ENCODE data around the gene SLC35E3.

Gene SLC35E3

DNA sequence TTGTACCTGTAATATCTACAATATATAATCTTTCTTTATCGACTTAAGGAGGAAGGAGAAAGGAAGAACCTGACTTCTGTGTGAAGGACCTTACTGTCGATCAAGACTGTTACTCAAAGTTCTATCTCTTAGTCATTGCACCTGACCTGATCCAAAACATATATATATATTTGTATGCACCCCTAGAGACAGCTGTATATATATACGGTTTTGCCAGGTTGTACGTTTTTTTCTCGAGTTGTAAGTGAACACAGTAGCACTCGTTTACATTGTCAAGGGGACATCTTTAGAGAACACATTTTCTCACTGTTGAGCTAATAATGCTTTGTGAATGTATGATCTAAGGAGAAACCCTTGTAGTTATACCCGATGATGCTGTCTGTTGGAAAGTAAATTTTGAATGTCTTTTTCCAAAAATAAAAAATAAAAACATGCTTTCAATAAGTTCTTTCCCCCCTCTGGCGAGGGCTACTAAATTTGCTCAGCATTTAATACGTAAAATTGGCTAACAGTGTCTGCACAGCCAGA is 536 bp upstream of the SLC35E3 start:
- H3K79me2 ChIP-seq (ENCODE audit: insufficient read depth, low read length) = peaks cover 25% of the 10 kb centered on the region
- H2AFZ ChIP-seq (ENCODE audit: low read length) = peak overlapping the region; percentile 37
- no peaks in the 10 kb centered on the region for H3K9me2 ChIP-seq (ENCODE audit: low read depth, low read length)
- H3K9ac ChIP-seq (ENCODE audit: low read length) = peak overlapping the region; percentile 75
- H3K4me2 ChIP-seq (ENCODE audit: low read length) = peak overlapping the region; percentile 86
- H4K20me1 ChIP-seq (ENCODE audit: insufficient read depth, low read length) = no peaks in the 10 kb centered on the region
- peaks cover 26% of the 10 kb centered on the region; the same call in 1 of the 2 replicates for H3K36me3 ChIP-seq (ENCODE audit: insufficient read depth, low read length)
- H3K9me3 ChIP-seq (ENCODE audit: low read length) = no peaks in the 10 kb centered on the region
- H3K27ac ChIP-seq (ENCODE audit: low read depth, low read length, poor library complexity, severe bottlenecking) = peak overlapping the region; percentile 83
- H3K4me1 ChIP-seq (ENCODE audit: insufficient read depth, low read length, severe bottlenecking) = peaks cover 45% of the 10 kb centered on the region
- H3F3A ChIP-seq (ENCODE audit: insufficient read depth, low read length) = no peaks in the 10 kb centered on the region
- H3K4me3 ChIP-seq (ENCODE audit: low read depth, low read length, poor library complexity, severe bottlenecking) = peak overlapping the region; percentile 81
- no peaks in the 10 kb centered on the region for H3K27me3 ChIP-seq (ENCODE audit: insufficient read depth, low read length)
- TF ChIP-seq, protein P1, sequence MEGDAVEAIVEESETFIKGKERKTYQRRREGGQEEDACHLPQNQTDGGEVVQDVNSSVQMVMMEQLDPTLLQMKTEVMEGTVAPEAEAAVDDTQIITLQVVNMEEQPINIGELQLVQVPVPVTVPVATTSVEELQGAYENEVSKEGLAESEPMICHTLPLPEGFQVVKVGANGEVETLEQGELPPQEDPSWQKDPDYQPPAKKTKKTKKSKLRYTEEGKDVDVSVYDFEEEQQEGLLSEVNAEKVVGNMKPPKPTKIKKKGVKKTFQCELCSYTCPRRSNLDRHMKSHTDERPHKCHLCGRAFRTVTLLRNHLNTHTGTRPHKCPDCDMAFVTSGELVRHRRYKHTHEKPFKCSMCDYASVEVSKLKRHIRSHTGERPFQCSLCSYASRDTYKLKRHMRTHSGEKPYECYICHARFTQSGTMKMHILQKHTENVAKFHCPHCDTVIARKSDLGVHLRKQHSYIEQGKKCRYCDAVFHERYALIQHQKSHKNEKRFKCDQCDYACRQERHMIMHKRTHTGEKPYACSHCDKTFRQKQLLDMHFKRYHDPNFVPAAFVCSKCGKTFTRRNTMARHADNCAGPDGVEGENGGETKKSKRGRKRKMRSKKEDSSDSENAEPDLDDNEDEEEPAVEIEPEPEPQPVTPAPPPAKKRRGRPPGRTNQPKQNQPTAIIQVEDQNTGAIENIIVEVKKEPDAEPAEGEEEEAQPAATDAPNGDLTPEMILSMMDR (IDR thresholded peaks at IDR 0.05; ENCODE audit: low read length) = no peak
- TF ChIP-seq EZH2 (IDR thresholded peaks at IDR 0.05; ENCODE audit: borderline replicate concordance, low read length) = no peak

- Histone ChIP-seq H3K27ac (ENCODE audit: low read depth, low read length, poor library complexity, severe bottlenecking) (peak overlapping the region; percentile 53), H3K9me2 (ENCODE audit: low read depth, low read length) (no peaks in the 10 kb centered on the region), H4K20me1 (ENCODE audit: insufficient read depth, low read length) (no peaks in the 10 kb centered on the region), H3K4me2 (ENCODE audit: low read length) (peak overlapping the region; percentile 86), H3K4me3 (ENCODE audit: low read depth, low read length, poor library complexity, severe bottlenecking) (peak overlapping the region; percentile 81), H2AFZ (ENCODE audit: low read length) (no peak overlapping the region), H3K79me2 (ENCODE audit: insufficient read depth, low read length) (peaks cover 25% of the 10 kb centered on the region), H3F3A (ENCODE audit: insufficient read depth, low read length) (no peaks in the 10 kb centered on the region), H3K27me3 (ENCODE audit: insufficient read depth, low read length) (no peaks in the 10 kb centered on the region), H3K9me3 (ENCODE audit: low read length) (no peaks in the 10 kb centered on the region), H3K9ac (ENCODE audit: low read length) (peak overlapping the region; percentile 82), H3K36me3 (ENCODE audit: insufficient read depth, low read length) (peaks cover 36% of the 10 kb centered on the region; the same call in 1 of the 2 replicates), H3K4me1 (ENCODE audit: insufficient read depth, low read length, severe bottlenecking) (peaks cover 49% of the 10 kb centered on the region)
- TF ChIP-seq, protein P1 (IDR thresholded peaks at IDR 0.05; ENCODE audit: low read length) = no peak
- TF ChIP-seq EZH2 (IDR thresholded peaks at IDR 0.05; ENCODE audit: borderline replicate concordance, low read length) = no peak
Measured at GRCh38 chr12:68746572-68747180, 700 bp downstream of the SLC35E3 start.

- Histone ChIP-seq H3K4me1 (ENCODE audit: insufficient read depth, low read length, severe bottlenecking) (peaks cover 49% of the 10 kb centered on the region), H4K20me1 (ENCODE audit: insufficient read depth, low read length) (no peaks in the 10 kb centered on the region), H3K4me3 (ENCODE audit: low read depth, low read length, poor library complexity, severe bottlenecking) (peak overlapping the region; percentile 81), H3K27ac (ENCODE audit: low read depth, low read length, poor library complexity, severe bottlenecking) (peak overlapping the region; percentile 57), H3F3A (ENCODE audit: insufficient read depth, low read length) (no peaks in the 10 kb centered on the region), H3K9me2 (ENCODE audit: low read depth, low read length) (no peaks in the 10 kb centered on the region), H3K36me3 (ENCODE audit: insufficient read depth, low read length) (peaks cover 53% of the 10 kb centered on the region), H3K27me3 (ENCODE audit: insufficient read depth, low read length) (no peaks in the 10 kb centered on the region), H2AFZ (ENCODE audit: low read length) (no peak overlapping the region), H3K9me3 (ENCODE audit: low read length) (no peaks in the 10 kb centered on the region), H3K79me2 (ENCODE audit: insufficient read depth, low read length) (peaks cover 25% of the 10 kb centered on the region), H3K9ac (ENCODE audit: low read length) (peak overlapping the region; percentile 4; the same call in 1 of the 2 replicates), H3K4me2 (ENCODE audit: low read length) (peak overlapping the region; percentile 86)
- TF ChIP-seq, protein P1 (IDR thresholded peaks at IDR 0.05; ENCODE audit: low read length) = no peak
- no peak for TF ChIP-seq EZH2 (IDR thresholded peaks at IDR 0.05; ENCODE audit: borderline replicate concordance, low read length)
Measured at GRCh38 chr12:68749443-68749842, 3.5 kb downstream of the SLC35E3 start.

Data from OCI-LY1 (cell line).